HuH-7 (cell line): ENCODE results near the gene IFI44L.

Experiments
- DNase-seq: peaks from one replicate; pipeline ENCODE4 v3.0.0; 2011; ENCODE audit warnings: low spot score

The IFI44L gene

DNA sequence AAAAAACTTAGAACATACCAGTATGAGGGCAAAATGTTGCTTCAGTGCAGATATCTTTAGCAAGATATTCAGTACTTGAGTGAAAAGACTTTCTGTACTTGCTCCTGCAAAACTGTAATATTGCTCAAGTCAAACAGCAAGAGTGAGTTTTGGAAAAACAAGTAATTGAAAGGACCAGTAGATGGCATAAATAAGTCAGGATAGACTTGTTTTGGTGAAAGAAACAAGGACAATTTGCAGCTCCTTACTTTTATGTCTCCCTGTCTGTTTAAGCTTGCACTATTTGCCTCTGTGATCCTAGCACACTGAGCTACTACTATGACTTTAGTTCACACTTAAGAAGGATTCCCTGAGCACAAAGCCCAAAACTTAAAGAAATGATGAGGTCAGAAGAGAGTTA lies 68.4 kb downstream of the IFI44L start:
- DNase-seq: no peak

DNA sequence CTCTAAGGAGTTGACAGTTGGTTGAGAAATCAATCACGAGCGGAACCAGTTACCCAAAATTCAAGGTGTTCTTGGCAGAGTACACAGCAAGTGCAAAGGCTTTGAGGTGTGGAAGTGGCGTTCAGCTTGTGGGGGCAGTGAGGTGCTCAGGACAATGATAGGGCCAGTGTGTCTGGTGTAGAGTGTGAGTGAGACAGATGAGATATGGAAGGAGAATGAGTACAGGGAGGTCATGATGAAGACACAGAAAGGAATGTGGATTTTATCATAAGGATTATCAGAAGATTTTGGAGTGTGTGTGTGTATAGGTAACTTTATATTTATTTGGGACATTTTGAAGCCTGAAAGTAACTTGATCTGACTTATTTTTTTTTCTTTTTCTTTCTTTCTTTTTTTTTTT lies 70.3 kb downstream of the IFI44L start:
- no peak for DNase-seq

DNA sequence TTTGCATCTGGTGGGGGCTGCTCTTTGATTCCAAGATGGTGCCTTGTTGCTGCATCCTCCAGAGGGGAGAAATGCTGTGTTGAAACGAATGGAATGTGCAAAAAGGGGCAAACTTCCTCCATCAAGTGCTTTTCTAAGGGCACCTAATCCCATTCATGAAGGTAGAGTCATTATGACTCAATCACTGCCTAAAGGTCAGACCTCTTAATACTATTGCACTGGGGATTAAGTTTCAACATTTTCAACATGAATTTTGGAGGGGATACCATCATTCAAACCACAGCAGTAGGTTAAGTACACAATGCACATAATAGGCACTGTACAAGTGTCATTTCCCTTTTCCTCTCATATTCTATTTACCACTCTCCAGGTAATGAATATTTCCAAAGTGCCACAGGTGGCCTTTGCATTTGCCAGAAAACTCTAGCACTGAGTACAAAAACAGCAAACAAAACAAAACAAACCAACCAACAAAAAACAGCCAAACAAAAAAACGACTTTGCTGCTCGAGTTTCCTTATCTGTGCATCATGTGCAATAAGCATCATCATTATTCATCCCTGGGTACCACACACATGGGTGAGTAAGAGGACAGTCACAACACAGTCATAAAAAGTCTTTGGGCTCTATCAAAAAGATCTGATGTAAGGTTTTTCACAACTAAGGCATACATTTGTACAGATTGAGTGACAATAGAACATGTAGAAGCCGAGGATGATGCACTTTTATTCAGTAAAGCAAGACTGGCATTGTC lies 71.9 kb downstream of the IFI44L start:
- DNase-seq: no peak
